ENCODE results near the gene MAGEB16.

MAGEB16 gene

GRCh38 chrX:35809781-35810180 is 11.6 kb downstream of the MAGEB16 start:
- TF ChIP-seq MYC (IDR thresholded peaks at IDR 0.05; ENCODE audit: low read depth, low read length) (no peak), MAX (IDR thresholded peaks at IDR 0.05; ENCODE audit: low read depth, low read length) (no peak), CTCF (IDR thresholded peaks at IDR 0.05; ENCODE audit: low read depth, low read length) (no peak)
- no peak overlapping the region for H3K4me3 ChIP-seq (ENCODE audit: low read depth, low read length)
- DNase-seq (ENCODE audit: low read depth): no peak

GRCh38 chrX:35819241-35819640 is 21.1 kb downstream of the MAGEB16 start:
- H3K4me3 ChIP-seq (ENCODE audit: low read depth, low read length): no peak overlapping the region
- DNase-seq (ENCODE audit: low read depth): no peak
- TF ChIP-seq CTCF (IDR thresholded peaks at IDR 0.05; ENCODE audit: low read depth, low read length) (no peak), POLR2A (IDR thresholded peaks at IDR 0.05; ENCODE audit: extremely low read depth, insufficient read length) (no peak), MAX (IDR thresholded peaks at IDR 0.05; ENCODE audit: low read depth, low read length) (no peak), MYC (IDR thresholded peaks at IDR 0.05; ENCODE audit: low read depth, low read length) (no peak)

GRCh38 chrX:35826503-35826902 is 28.4 kb downstream of the MAGEB16 start:
- TF ChIP-seq MAX (IDR thresholded peaks at IDR 0.05; ENCODE audit: low read depth, low read length) (no peak), POLR2A (IDR thresholded peaks at IDR 0.05; ENCODE audit: extremely low read depth, insufficient read length) (no peak), CTCF (IDR thresholded peaks at IDR 0.05; ENCODE audit: low read depth, low read length) (no peak), MYC (IDR thresholded peaks at IDR 0.05; ENCODE audit: low read depth, low read length) (no peak)
- no peak overlapping the region for H3K4me3 ChIP-seq (ENCODE audit: low read depth, low read length)
- no peak for DNase-seq (ENCODE audit: low read depth)

GRCh38 chrX:35829501-35829900 is 31.4 kb downstream of the MAGEB16 start:
- no peak for DNase-seq (ENCODE audit: low read depth)
- H3K4me3 ChIP-seq (ENCODE audit: low read depth, low read length): no peak overlapping the region
- TF ChIP-seq CTCF (IDR thresholded peaks at IDR 0.05; ENCODE audit: low read depth, low read length): no peak
- TF ChIP-seq MAX (IDR thresholded peaks at IDR 0.05; ENCODE audit: low read depth, low read length): no peak
- TF ChIP-seq MYC (IDR thresholded peaks at IDR 0.05; ENCODE audit: low read depth, low read length): no peak
- TF ChIP-seq POLR2A (IDR thresholded peaks at IDR 0.05; ENCODE audit: extremely low read depth, insufficient read length): no peak

GRCh38 chrX:35841872-35842271 is 43.7 kb downstream of the MAGEB16 start:
- peak; percentile 36 for DNase-seq (ENCODE audit: low read depth)
- H3K4me3 ChIP-seq (ENCODE audit: low read depth, low read length): no peak overlapping the region

More at GRCh38 chrX:35841872-35842271, 43.7 kb downstream of the MAGEB16 start:
- no peak for TF ChIP-seq CTCF (IDR thresholded peaks at IDR 0.05; ENCODE audit: low read depth, low read length)
- TF ChIP-seq MAX (IDR thresholded peaks at IDR 0.05; ENCODE audit: low read depth, low read length): peak; percentile 71
